CD14-positive monocyte (primary cell): ENCODE results near the gene CYP17A1. TPM values are rescaled to one million over a fixed set of nuclear protein-coding genes. Genes with fewer than 3 reads are reported as not detected.

Experiments
- DNase-seq, 3 donors: peaks; one replicate each; pipeline ENCODE4 v3.0.0-alpha.2; 2011 to 2022
- H2AFZ ChIP-seq: 2 replicates; pipeline ENCODE4 v1.6.0; 2012; ENCODE audit warnings: mild to moderate bottlenecking, low read depth, low read length, inconsistent platforms; ENCODE audit not compliant: insufficient read depth, poor library complexity, severe bottlenecking
- H3K27ac ChIP-seq, 2 donors: 1 replicate in 1 of 2; 2 replicates in 1 of 2; pipeline ENCODE4 v1.5.1; 2012 to 2013; ENCODE audit warnings: low read length in 2 of 2, control low read depth in 1 of 2, inconsistent platforms in 1 of 2, low read depth in 1 of 2, mild to moderate bottlenecking in 1 of 2
- H3K27me3 ChIP-seq, 2 donors: one replicate each; pipeline versions ENCODE4 v1.6.0 to v1.6.1; 2011 to 2013; ENCODE audit warnings: low read length in 2 of 2; ENCODE audit not compliant: control insufficient read depth in 2 of 2, insufficient read depth in 2 of 2
- H3K36me3 ChIP-seq, 2 donors: replicated peaks in 1 of 2; 1 replicate in 1 of 2; 2 replicates in 1 of 2; pipeline versions ENCODE4 v1.5.1 to v1.6.1; 2012 to 2013; ENCODE audit warnings: low read length in 2 of 2, control low read depth in 1 of 2, inconsistent platforms in 1 of 2, mild to moderate bottlenecking in 1 of 2; ENCODE audit not compliant: insufficient read depth in 2 of 2, control insufficient read depth in 1 of 2
- H3K4me1 ChIP-seq, 2 donors: 1 replicate in 1 of 2; 2 replicates in 1 of 2; pipeline versions ENCODE4 v1.5.1 to v1.6.1; 2012 to 2013; ENCODE audit warnings: low read length in 2 of 2, control low read depth in 1 of 2, inconsistent platforms in 1 of 2, mild to moderate bottlenecking in 1 of 2, moderate library complexity in 1 of 2; ENCODE audit not compliant: insufficient read depth in 2 of 2, control insufficient read depth in 1 of 2
- H3K4me2 ChIP-seq: replicated peaks from 2 replicates; pipeline ENCODE3; 2012; ENCODE audit warnings: low read length, moderate library complexity, mild to moderate bottlenecking; ENCODE audit not compliant: poor library complexity, severe bottlenecking; ENCODE audit errors: extremely low read depth
- H3K4me3 ChIP-seq, 3 experiments: fragments of 200-600 bp in 1 of 3; sonication (generic) in 1 of 3; replicated peaks in 1 of 3; 1 replicate in 2 of 3; 2 replicates in 1 of 3; pipeline ENCODE4 v1.5.1; 2011 to 2013; ENCODE audit warnings: low read length in 3 of 3, mild to moderate bottlenecking in 3 of 3, control low read depth in 2 of 3, low read depth in 2 of 3, inconsistent platforms in 1 of 3, moderate library complexity in 1 of 3
- H3K79me2 ChIP-seq: 2 replicates; pipeline ENCODE4 v1.6.0; 2012; ENCODE audit warnings: mild to moderate bottlenecking, control low read depth, inconsistent platforms, low read length, moderate library complexity; ENCODE audit not compliant: insufficient read depth
- H3K9ac ChIP-seq: 2 replicates; pipeline ENCODE4 v1.6.0; 2017; ENCODE audit warnings: low read length, mild to moderate bottlenecking; ENCODE audit not compliant: insufficient read depth, poor library complexity, severe bottlenecking
- H3K9me3 ChIP-seq, 2 donors: replicated peaks in 1 of 2; 1 replicate in 1 of 2; 2 replicates in 1 of 2; pipeline versions ENCODE4 v1.5.1 to v1.6.1; 2012 to 2013; ENCODE audit warnings: low read length in 2 of 2, control low read depth in 1 of 2; ENCODE audit not compliant: control insufficient read depth in 1 of 2, insufficient read depth in 1 of 2
- H4K20me1 ChIP-seq: 2 replicates; pipeline ENCODE4 v1.6.0; 2012; ENCODE audit warnings: mild to moderate bottlenecking, low read length, control low read depth, moderate library complexity; ENCODE audit not compliant: insufficient read depth
- H3K27ac Mint-ChIP-seq, 7 donors: one replicate each; pipeline ENCODE4 v1.8.0; 2020; ENCODE audit warnings: mild to moderate bottlenecking in 7 of 7, mixed read lengths in 7 of 7, moderate library complexity in 6 of 7, inconsistent platforms in 2 of 7
- H3K27me3 Mint-ChIP-seq, 3 donors: one replicate each; pipeline ENCODE4 v1.8.0; 2021 to 2022; ENCODE audit warnings: low read depth in 3 of 3, mild to moderate bottlenecking in 3 of 3, mixed read lengths in 3 of 3, moderate library complexity in 3 of 3, inconsistent platforms in 1 of 3
- H3K36me3 Mint-ChIP-seq, 2 donors: one replicate each; pipeline ENCODE4 v1.8.0; 2020; ENCODE audit warnings: mixed read lengths in 2 of 2, inconsistent platforms in 1 of 2, mild to moderate bottlenecking in 1 of 2
- H3K4me1 Mint-ChIP-seq: one replicate; pipeline ENCODE4 v1.8.0; 2020; ENCODE audit warnings: mild to moderate bottlenecking, mixed read lengths
- H3K4me3 Mint-ChIP-seq, 2 donors: one replicate each; pipeline ENCODE4 v1.8.0; 2020; ENCODE audit warnings: mild to moderate bottlenecking in 2 of 2, mixed read lengths in 2 of 2, moderate library complexity in 1 of 2
- H3K9me3 Mint-ChIP-seq, 7 donors: one replicate each; pipeline ENCODE4 v1.8.0; 2020 to 2022; ENCODE audit warnings: mixed read lengths in 7 of 7, mild to moderate bottlenecking in 6 of 7, moderate library complexity in 6 of 7, inconsistent platforms in 2 of 7
- WGBS: methylation state at CpG from one replicate; pipeline ENCODE4 v1.1.5; 2013; ENCODE audit warnings: missing lambda C conversion rate; ENCODE audit not compliant: insufficient coverage; 5-methylcytosine and 5-hydroxymethylcytosine counted together
- intact Hi-C, 2 donors: fragments of 100-400 bp; cut with micrococcal nuclease; formaldehyde crosslinking; loops; one replicate each; pipeline versions ENCODE4 v1.15.0 to v1.15.1; 2023
- polyA plus RNA-seq, 3 donors: library from polyadenylated mRNA; depleted of rRNA in 1 of 3; unstranded in 2 of 3; stranded (reverse) in 1 of 3; fragments of 300-500 nt in 2 of 3; fragments of >200 nt in 1 of 3; fragmentation: Illumina TruSeq in 2 of 3; gene quantifications; 1 replicate in 2 of 3; 2 replicates in 1 of 3; pipeline ENCODE4 v1.2.3, GENCODE V29; 2012 to 2021
- TF ChIP-seq, protein P1 (sequence below): fragments of 200-600 bp; IDR thresholded peaks from one replicate; pipeline ENCODE4 v1.8.0; 2022; ENCODE audit warnings: antibody characterized with exemption, mild to moderate bottlenecking

Gene CYP17A1
- polyA plus RNA-seq, 3 donors, result 0.04 TPM; not detected in 2

DNA sequence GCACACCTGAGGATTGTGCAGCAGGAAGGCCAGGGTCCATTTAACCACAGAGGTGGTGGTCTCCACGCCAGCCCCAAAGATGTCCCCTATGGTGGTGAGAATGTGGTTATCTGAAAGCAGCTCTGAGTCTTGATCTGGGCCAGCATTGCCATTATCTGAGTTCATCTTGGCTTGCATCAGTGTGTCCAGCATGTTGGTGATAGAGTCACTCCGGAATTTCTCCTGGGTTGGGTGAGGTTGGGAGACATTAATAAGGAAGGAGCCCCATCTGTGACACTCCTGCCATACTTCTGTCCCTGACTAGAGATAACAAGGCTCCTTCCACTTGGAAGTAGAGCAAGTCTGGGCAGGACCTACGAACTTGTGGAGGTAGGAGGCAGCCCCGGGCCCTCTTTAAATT lies 4.2 kb downstream of the CYP17A1 start:
- Histone ChIP-seq H3K79me2 (no peaks in the 10 kb centered on the region), H3K9ac (no peak overlapping the region), H3K4me1 (no peaks in the 10 kb centered on the region), H3K4me3 (no peak overlapping the region), H3K27me3 (no peaks in the 10 kb centered on the region), H3K27ac (no peak overlapping the region), H3K36me3 (no peaks in the 10 kb centered on the region), H4K20me1 (no peaks in the 10 kb centered on the region), H3K9me3 (peaks cover 9 to 11% of the 10 kb centered on the region in 2 donors), H2AFZ (no peak overlapping the region), H3K4me2 (no peak overlapping the region)
- intact Hi-C loops, result loop anchor here in 1 of 2 donors (10.0 kb wide), 1 partner anchor 412 kb away; the partner anchor contains the start of gene RPEL1
- Mint-ChIP-seq H3K4me1 (peaks cover 11% of the 10 kb centered on the region), H3K27ac (no peak overlapping the region), H3K9me3 (peaks cover 8 to 12% (median 10%) of the 10 kb centered on the region in 7 donors), H3K4me3 (no peak overlapping the region), H3K27me3 (peaks cover 2 to 5% (median 5%) of the 10 kb centered on the region in 3 donors), H3K36me3 (no peaks in the 10 kb centered on the region)
- DNase-seq, result no peak
- 100% methylated on average over 3 of the region's 4 CpGs for WGBS
- TF ChIP-seq, protein P1, sequence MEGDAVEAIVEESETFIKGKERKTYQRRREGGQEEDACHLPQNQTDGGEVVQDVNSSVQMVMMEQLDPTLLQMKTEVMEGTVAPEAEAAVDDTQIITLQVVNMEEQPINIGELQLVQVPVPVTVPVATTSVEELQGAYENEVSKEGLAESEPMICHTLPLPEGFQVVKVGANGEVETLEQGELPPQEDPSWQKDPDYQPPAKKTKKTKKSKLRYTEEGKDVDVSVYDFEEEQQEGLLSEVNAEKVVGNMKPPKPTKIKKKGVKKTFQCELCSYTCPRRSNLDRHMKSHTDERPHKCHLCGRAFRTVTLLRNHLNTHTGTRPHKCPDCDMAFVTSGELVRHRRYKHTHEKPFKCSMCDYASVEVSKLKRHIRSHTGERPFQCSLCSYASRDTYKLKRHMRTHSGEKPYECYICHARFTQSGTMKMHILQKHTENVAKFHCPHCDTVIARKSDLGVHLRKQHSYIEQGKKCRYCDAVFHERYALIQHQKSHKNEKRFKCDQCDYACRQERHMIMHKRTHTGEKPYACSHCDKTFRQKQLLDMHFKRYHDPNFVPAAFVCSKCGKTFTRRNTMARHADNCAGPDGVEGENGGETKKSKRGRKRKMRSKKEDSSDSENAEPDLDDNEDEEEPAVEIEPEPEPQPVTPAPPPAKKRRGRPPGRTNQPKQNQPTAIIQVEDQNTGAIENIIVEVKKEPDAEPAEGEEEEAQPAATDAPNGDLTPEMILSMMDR, result no peak

DNA sequence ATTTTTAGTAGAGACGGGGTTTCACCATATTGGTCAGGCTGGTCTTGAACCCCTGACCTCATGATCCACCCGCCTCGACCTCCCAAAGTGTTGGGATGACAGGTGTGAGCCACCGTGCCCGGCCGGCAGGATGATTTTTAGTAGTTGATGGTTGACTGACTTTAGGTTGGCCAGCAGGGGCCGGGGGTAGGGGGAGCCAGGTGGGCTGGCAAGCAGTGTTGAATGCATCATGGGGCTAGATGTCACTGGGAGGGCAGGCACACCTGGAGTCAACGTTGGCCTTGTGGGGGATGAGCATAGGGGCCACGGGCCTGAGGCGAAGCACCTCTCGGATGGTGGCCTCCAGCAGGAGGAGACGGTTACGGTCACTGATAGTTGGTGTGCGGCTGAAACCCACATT lies 5.0 kb downstream of the CYP17A1 start:
- WGBS, result 93% methylated on average over 11 of the region's 14 CpGs

More for the DNA sequence above, 5.0 kb downstream of the CYP17A1 start:
- Histone ChIP-seq H3K9ac (no peak overlapping the region), H3K9me3 (peaks cover 1 to 4% of the 10 kb centered on the region in 2 donors), H3K36me3 (no peaks in the 10 kb centered on the region), H3K79me2 (no peaks in the 10 kb centered on the region), H3K27ac (no peak overlapping the region), H3K27me3 (no peaks in the 10 kb centered on the region), H4K20me1 (no peaks in the 10 kb centered on the region), H3K4me3 (no peak overlapping the region), H3K4me1 (no peaks in the 10 kb centered on the region), H3K4me2 (no peak overlapping the region), H2AFZ (no peak overlapping the region)
- Mint-ChIP-seq H3K4me1 (peaks cover 11% of the 10 kb centered on the region), H3K27me3 (peaks cover 2 to 5% (median 2%) of the 10 kb centered on the region in 3 donors), H3K4me3 (no peak overlapping the region), H3K9me3 (peaks cover 1 to 4% (median 2%) of the 10 kb centered on the region in 7 donors), H3K36me3 (no peaks in the 10 kb centered on the region), H3K27ac (peak overlapping the region in 1 of 7 donors; percentile 3)
- TF ChIP-seq, protein P1, result no peak
- intact Hi-C loops, result loop anchor here in 1 of 2 donors (10.0 kb wide), 1 partner anchor 413 kb away; the partner anchor contains the start of gene RPEL1
- DNase-seq, result no peak
